Activated CD8-positive, alpha-beta memory T cell treated with anti-CD3 and anti-CD28 coated beads for 24 hours (primary cell): ENCODE results near the gene CCDC137.
A peak's percentile ranks its signal among the peaks of the same experiment; 100 is the strongest.

Experiments used
- DNase-seq: peaks from one replicate; pipeline ENCODE4 v3.0.0-alpha.2; 2020

CCDC137 gene

GRCh38 chr17:81652906-81653771, 13.4 kb upstream of the CCDC137 start:
- no peak for DNase-seq

GRCh38 chr17:81655378-81656117, 11.0 kb upstream of the CCDC137 start:
- no peak for DNase-seq

GRCh38 chr17:81656118-81656743, 10.3 kb upstream of the CCDC137 start, which contains the start of gene PDE6G:
PDE6G (minus strand) TSS chr17:81656542; CDS start chr17:81653305, 3,237 bp downstream.
- DNase-seq: no peak

GRCh38 chr17:81656835-81657234, 9.7 kb upstream of the CCDC137 start:
- DNase-seq: no peak

GRCh38 chr17:81659038-81659437, 7.5 kb upstream of the CCDC137 start:
- no peak for DNase-seq

GRCh38 chr17:81660441-81660840, 6.1 kb upstream of the CCDC137 start:
- DNase-seq: no peak

GRCh38 chr17:81662002-81662401, 4.5 kb upstream of the CCDC137 start:
- DNase-seq: no peak

GRCh38 chr17:81664051-81664470, 2.5 kb upstream of the CCDC137 start:
- peak; percentile 66 for DNase-seq

GRCh38 chr17:81665205-81666091, 1.1 kb upstream of the CCDC137 start:
- DNase-seq: peak; percentile 88

- DNase-seq: no peak
These were observed 520 bp upstream of the CCDC137 start for GRCh38 chr17:81666092-81666341.

GRCh38 chr17:81667754-81668153, 1.2 kb downstream of the CCDC137 start:
- no peak for DNase-seq

GRCh38 chr17:81672504-81672903, 6.0 kb downstream of the CCDC137 start:
- no peak for DNase-seq

GRCh38 chr17:81672954-81673353, 6.4 kb downstream of the CCDC137 start:
- DNase-seq: no peak

GRCh38 chr17:81673561-81674258, 7.2 kb downstream of the CCDC137 start:
- no peak for DNase-seq

GRCh38 chr17:81675515-81676221, 9.1 kb downstream of the CCDC137 start:
- peak; percentile 71 for DNase-seq

GRCh38 chr17:81676906-81677305, 10.4 kb downstream of the CCDC137 start:
- no peak for DNase-seq

GRCh38 chr17:81680150-81680549, 13.6 kb downstream of the CCDC137 start:
- no peak for DNase-seq

- no peak for DNase-seq
These were observed 15.1 kb downstream of the CCDC137 start for GRCh38 chr17:81681672-81682071.

- no peak for DNase-seq
These were observed 16.1 kb downstream of the CCDC137 start for GRCh38 chr17:81682565-81683207.

- DNase-seq: no peak
These were observed 16.7 kb downstream of the CCDC137 start for GRCh38 chr17:81683208-81683583.
